OCI-LY1 (cell line): ENCODE measurements around the gene KDM4F.

ENCODE experiments used
- CTCF ChIP-seq: fragments of 200-600 bp; sonication (generic), shearing (Covaris generic); IDR thresholded peaks from 2 replicates; pipeline ENCODE4 v1.5.1; 2017; ENCODE audit warnings: mild to moderate bottlenecking, antibody characterized with exemption, low read length, moderate library complexity, mixed read lengths
- EZH2 ChIP-seq: fragments of 200-600 bp; sonication (generic), shearing (Covaris generic); IDR thresholded peaks from 2 replicates; pipeline ENCODE4 v1.8.0; 2017; ENCODE audit warnings: borderline replicate concordance, mixed run types, mild to moderate bottlenecking, antibody characterized with exemption, low read length, moderate library complexity, mixed read lengths

GRCh38 chr11:95011376-95011775 lies 37.8 kb upstream of the KDM4F start:
- no peak for TF ChIP-seq CTCF
- TF ChIP-seq EZH2: no peak
